ENCODE results near the gene NELFE. TPM values are rescaled to one million over a fixed set of nuclear protein-coding genes. Genes with fewer than 3 reads are reported as not detected.
"Not testable (repeated sequence)": the region's sequence is repeated elsewhere in the genome, so short reads cannot be mapped to it uniquely, and the experiment has no call there.

The NELFE gene
- total RNA-seq = 10 to 100 TPM; 61.3 to 62.5 TPM

GRCh38 chr6:31958741-31959739 lies at the start of gene NELFE, which contains the start of gene SKIC2:
Gene NELFE, minus strand, starts transcription at chr6:31958971. Its CDS starts 525 bp downstream, at chr6:31958446.
Gene SKIC2, plus strand, starts transcription at chr6:31959175. Its CDS starts 18 bp downstream, at chr6:31959193.
- no peaks in the 10 kb centered on the region for H3K9me3 Mint-ChIP-seq

GRCh38 chr6:32008037-32008436 lies 49.3 kb upstream of the NELFE start:
- H3K27me3 Mint-ChIP-seq; H3K36me3 Mint-ChIP-seq; H3K4me3 Mint-ChIP-seq; POLR2A ChIA-PET; H3K27ac Mint-ChIP-seq; H3K4me1 Mint-ChIP-seq; H3K9me3 Mint-ChIP-seq; DNase-seq; ATAC-seq (ENCODE audit: low read depth): not testable (repeated sequence)

More at GRCh38 chr6:31958741-31959739, at the start of gene NELFE, which contains the start of gene SKIC2:
- ATAC-seq (ENCODE audit: low read depth) = peak; percentile 97
- peaks cover 24% of the 10 kb centered on the region for H3K4me1 Mint-ChIP-seq
- peaks cover 28% of the 10 kb centered on the region for H3K36me3 Mint-ChIP-seq
- peak within 1 kb of the TSS; percentile 97 for H3K4me3 Mint-ChIP-seq
- DNase-seq = peak; percentile 99
- POLR2A ChIA-PET = interaction anchor here (0.6 to 4.5 kb wide), 11 partner anchors 11 to 1912 kb away, joined by 3 to 91 read pairs (median 5); partner anchors contain the start of genes BAG6, CLIC1, DXO and EHMT2
- peak within 1 kb of the TSS; percentile 98 for H3K27ac Mint-ChIP-seq
- no peaks in the 10 kb centered on the region for H3K27me3 Mint-ChIP-seq

- H3K9me3 Mint-ChIP-seq; POLR2A ChIA-PET; DNase-seq; H3K27ac Mint-ChIP-seq; H3K27me3 Mint-ChIP-seq; H3K4me1 Mint-ChIP-seq; ATAC-seq (ENCODE audit: low read depth); H3K36me3 Mint-ChIP-seq; H3K4me3 Mint-ChIP-seq: not testable (repeated sequence)
Observed at GRCh38 chr6:32007086-32007485, 48.3 kb upstream of the NELFE start.

- H3K27ac Mint-ChIP-seq; H3K9me3 Mint-ChIP-seq; H3K4me1 Mint-ChIP-seq; POLR2A ChIA-PET; H3K27me3 Mint-ChIP-seq; H3K4me3 Mint-ChIP-seq; ATAC-seq (ENCODE audit: low read depth); H3K36me3 Mint-ChIP-seq; DNase-seq: not testable (repeated sequence)
Observed at GRCh38 chr6:32005991-32006529, 47.3 kb upstream of the NELFE start.

- H3K9me3 Mint-ChIP-seq; H3K27me3 Mint-ChIP-seq; POLR2A ChIA-PET; H3K36me3 Mint-ChIP-seq; ATAC-seq (ENCODE audit: low read depth); H3K27ac Mint-ChIP-seq; H3K4me1 Mint-ChIP-seq; DNase-seq; H3K4me3 Mint-ChIP-seq: not testable (repeated sequence)
Observed at GRCh38 chr6:32005538-32005880, 46.7 kb upstream of the NELFE start.

GRCh38 chr6:32004864-32005537 lies 46.2 kb upstream of the NELFE start:
- DNase-seq, POLR2A ChIA-PET: not testable (repeated sequence)
- peak overlapping the region; percentile 35 for H3K27ac Mint-ChIP-seq

GRCh38 chr6:32004393-32004792 lies 45.6 kb upstream of the NELFE start:
- POLR2A ChIA-PET; ATAC-seq (ENCODE audit: low read depth); H3K36me3 Mint-ChIP-seq; H3K27ac Mint-ChIP-seq; H3K9me3 Mint-ChIP-seq; H3K4me1 Mint-ChIP-seq; DNase-seq; H3K4me3 Mint-ChIP-seq; H3K27me3 Mint-ChIP-seq: not testable (repeated sequence)

More at GRCh38 chr6:32004864-32005537, 46.2 kb upstream of the NELFE start:
- ATAC-seq (ENCODE audit: low read depth) = peak; percentile 87
- not testable (repeated sequence) for H3K27me3 Mint-ChIP-seq, H3K36me3 Mint-ChIP-seq, H3K4me3 Mint-ChIP-seq, H3K4me1 Mint-ChIP-seq, H3K9me3 Mint-ChIP-seq

GRCh38 chr6:32003301-32003700 lies 44.5 kb upstream of the NELFE start:
- H3K36me3 Mint-ChIP-seq; H3K9me3 Mint-ChIP-seq; H3K27me3 Mint-ChIP-seq; H3K27ac Mint-ChIP-seq; ATAC-seq (ENCODE audit: low read depth); H3K4me3 Mint-ChIP-seq; POLR2A ChIA-PET; DNase-seq; H3K4me1 Mint-ChIP-seq: not testable (repeated sequence)

GRCh38 chr6:32002546-32003268 lies 43.9 kb upstream of the NELFE start:
- DNase-seq; ATAC-seq (ENCODE audit: low read depth); POLR2A ChIA-PET; H3K27ac Mint-ChIP-seq; H3K36me3 Mint-ChIP-seq; H3K27me3 Mint-ChIP-seq; H3K4me1 Mint-ChIP-seq; H3K4me3 Mint-ChIP-seq; H3K9me3 Mint-ChIP-seq: not testable (repeated sequence)

- DNase-seq; H3K27ac Mint-ChIP-seq; POLR2A ChIA-PET; ATAC-seq (ENCODE audit: low read depth); H3K9me3 Mint-ChIP-seq; H3K27me3 Mint-ChIP-seq; H3K36me3 Mint-ChIP-seq; H3K4me1 Mint-ChIP-seq; H3K4me3 Mint-ChIP-seq: not testable (repeated sequence)
Observed at GRCh38 chr6:31996385-31996784, 37.6 kb upstream of the NELFE start.

GRCh38 chr6:31994421-31994820 lies 35.6 kb upstream of the NELFE start:
- H3K4me3 Mint-ChIP-seq; H3K27me3 Mint-ChIP-seq; H3K36me3 Mint-ChIP-seq; H3K27ac Mint-ChIP-seq; H3K4me1 Mint-ChIP-seq; DNase-seq; H3K9me3 Mint-ChIP-seq; ATAC-seq (ENCODE audit: low read depth); POLR2A ChIA-PET: not testable (repeated sequence)

GRCh38 chr6:31989363-31989762 lies 30.6 kb upstream of the NELFE start:
- ATAC-seq (ENCODE audit: low read depth); H3K36me3 Mint-ChIP-seq; H3K27ac Mint-ChIP-seq; H3K27me3 Mint-ChIP-seq; DNase-seq; H3K4me3 Mint-ChIP-seq; H3K4me1 Mint-ChIP-seq; POLR2A ChIA-PET; H3K9me3 Mint-ChIP-seq: not testable (repeated sequence)

- H3K4me1 Mint-ChIP-seq; H3K27me3 Mint-ChIP-seq; H3K27ac Mint-ChIP-seq; H3K36me3 Mint-ChIP-seq; ATAC-seq (ENCODE audit: low read depth); DNase-seq; H3K9me3 Mint-ChIP-seq; H3K4me3 Mint-ChIP-seq; POLR2A ChIA-PET: not testable (repeated sequence)
Observed at GRCh38 chr6:31981744-31982143, 23.0 kb upstream of the NELFE start, which contains the start of gene C4A. Gene C4A, plus strand, starts transcription at chr6:31982057. Its CDS starts 51 bp downstream, at chr6:31982108.
